Heart left ventricle (tissue), 13 donors: ENCODE measurements around the gene DGKE.

ENCODE experiments used
- CTCF ChIP-seq, 12 donors: fragments of 200-600 bp; sonication (generic) in 4 of 12; IDR thresholded peaks; one replicate each; pipeline versions ENCODE4 v1.5.0 to v1.8.0; 2018 to 2022; ENCODE audit warnings: antibody characterized with exemption in 12 of 12, mild to moderate bottlenecking in 5 of 12
- POLR2A ChIP-seq, 2 donors: fragments of 450-650 bp; IDR thresholded peaks; one replicate each; pipeline ENCODE4 v1.6.1; 2017; ENCODE audit warnings: antibody characterized with exemption in 2 of 2, mild to moderate bottlenecking in 2 of 2, moderate library complexity in 2 of 2
- donor health status: ischemic (EF 13 %, LVEDD 7.1; RV severe dilation, severe dysfunction).
- donor health status: DM: no; HTN: yes; CAD: no.
- donor health status: DM: no; HTN: no; CAD: no.
- donor health status: ischemic (EF 25% LVEDD 6.9; RV normal size, moderate dysfunction).
- donor health status: ischemic (EF 25% LVEDD 5.7; RV mildly dilated, moderate dysfunction).
- donor health status: ischemic (EF 35%, LVEDD 5.7; RV mildly dilated, moderate dysfunction).
- donor health status: nonischemic (EF 11% LVEDD 7.7; RV severe dilation, severe dysfunction).
- donor health status: DM: yes; HTN: yes; CAD: no.
- donor health status: PGD.
- donor health status: ischemic (EF 29% LVEDD 5.4; RV normal size, mild dysfunction).
- donor health status: nonischemic (EF 23%, LVEDD 6.1; RV moderate dilation, normal function).

DNA sequence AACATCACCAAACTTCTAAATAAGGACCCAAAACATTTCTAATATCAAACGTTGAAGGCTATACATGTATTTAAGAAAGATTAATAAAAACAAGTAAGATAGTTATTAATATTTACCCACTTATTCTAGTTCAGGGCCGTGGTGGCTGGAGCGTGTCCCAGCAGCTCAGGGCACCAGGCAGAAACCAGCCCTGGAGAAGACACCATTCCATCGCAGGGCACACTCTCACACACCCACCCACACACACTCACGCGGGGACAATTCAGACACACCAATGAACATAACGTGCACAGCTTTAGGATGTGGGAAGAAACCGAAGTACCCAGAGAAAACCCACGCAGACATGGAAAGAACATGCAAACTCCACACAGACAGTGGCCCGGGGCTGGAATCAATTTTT is 13.7 kb upstream of the DGKE start:
- TF ChIP-seq POLR2A (IDR thresholded peaks at IDR 0.05) (no peak), CTCF (IDR thresholded peaks at IDR 0.05) (no peak)
